Activated naive CD4-positive, alpha-beta T cell treated with anti-CD3 and anti-CD28 coated beads, Interleukin-2, amount 10 ng/mL, durations not matched to agents 5 hours and 36 hours (primary cell): ENCODE measurements around the gene DPP3. TPM values are rescaled to one million over a fixed set of nuclear protein-coding genes. Genes with fewer than 3 reads are reported as not detected.

Experiments
- total RNA-seq, 2 experiments: library from RNA; stranded (reverse); gene quantifications; one replicate each; pipeline ENCODE4 v1.2.3, GENCODE V29; 2021

Gene DPP3, protein sequence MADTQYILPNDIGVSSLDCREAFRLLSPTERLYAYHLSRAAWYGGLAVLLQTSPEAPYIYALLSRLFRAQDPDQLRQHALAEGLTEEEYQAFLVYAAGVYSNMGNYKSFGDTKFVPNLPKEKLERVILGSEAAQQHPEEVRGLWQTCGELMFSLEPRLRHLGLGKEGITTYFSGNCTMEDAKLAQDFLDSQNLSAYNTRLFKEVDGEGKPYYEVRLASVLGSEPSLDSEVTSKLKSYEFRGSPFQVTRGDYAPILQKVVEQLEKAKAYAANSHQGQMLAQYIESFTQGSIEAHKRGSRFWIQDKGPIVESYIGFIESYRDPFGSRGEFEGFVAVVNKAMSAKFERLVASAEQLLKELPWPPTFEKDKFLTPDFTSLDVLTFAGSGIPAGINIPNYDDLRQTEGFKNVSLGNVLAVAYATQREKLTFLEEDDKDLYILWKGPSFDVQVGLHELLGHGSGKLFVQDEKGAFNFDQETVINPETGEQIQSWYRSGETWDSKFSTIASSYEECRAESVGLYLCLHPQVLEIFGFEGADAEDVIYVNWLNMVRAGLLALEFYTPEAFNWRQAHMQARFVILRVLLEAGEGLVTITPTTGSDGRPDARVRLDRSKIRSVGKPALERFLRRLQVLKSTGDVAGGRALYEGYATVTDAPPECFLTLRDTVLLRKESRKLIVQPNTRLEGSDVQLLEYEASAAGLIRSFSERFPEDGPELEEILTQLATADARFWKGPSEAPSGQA
- total RNA-seq, result 10 to 100 TPM; 61.8 to 62.5 TPM

DNA sequence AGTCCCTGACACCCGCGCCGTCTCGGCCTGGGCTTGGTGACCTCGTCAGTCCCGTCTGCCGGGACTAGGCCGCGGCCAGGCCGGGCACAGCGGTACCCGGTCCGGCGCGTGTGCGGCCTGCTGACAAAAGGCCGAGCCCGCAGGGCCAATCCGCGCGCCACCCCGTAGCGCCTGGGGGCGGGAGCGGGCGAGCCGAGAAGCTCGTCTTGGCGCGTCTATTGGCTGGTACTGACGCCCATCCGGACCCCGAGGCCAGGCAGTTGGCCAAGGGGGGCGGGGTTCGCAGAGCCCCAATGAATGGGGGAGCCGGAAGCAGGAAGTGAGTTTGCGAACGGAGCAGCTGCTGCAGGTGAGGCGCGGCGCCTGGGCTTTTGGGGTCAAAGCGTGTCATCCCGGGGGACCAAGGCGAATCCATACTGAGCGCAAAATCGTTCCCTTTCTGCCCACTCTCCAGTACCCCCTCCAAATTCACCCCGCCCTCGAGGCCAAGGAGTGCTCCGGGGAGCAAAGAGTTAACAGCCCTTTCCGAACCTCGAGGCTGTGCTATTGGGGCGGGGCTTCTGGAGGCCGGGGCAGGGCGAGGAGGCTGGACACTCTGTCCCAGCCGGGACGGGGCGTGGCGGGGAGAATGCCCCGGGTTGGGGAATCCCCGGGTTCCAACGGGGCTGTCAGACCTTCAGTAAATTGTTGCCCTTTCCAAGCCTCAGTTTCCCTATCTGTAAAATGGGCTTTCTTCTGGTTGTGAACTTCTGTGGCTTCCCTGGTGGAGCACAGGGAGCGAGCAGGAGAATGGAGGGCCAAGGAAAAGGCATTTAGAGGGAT lies at the start of gene DPP3:
DPP3 (plus strand) TSS at position 318 of the 822 bp plus-strand sequence. CDS start 1,767 bp downstream, outside the sequence.

DNA sequence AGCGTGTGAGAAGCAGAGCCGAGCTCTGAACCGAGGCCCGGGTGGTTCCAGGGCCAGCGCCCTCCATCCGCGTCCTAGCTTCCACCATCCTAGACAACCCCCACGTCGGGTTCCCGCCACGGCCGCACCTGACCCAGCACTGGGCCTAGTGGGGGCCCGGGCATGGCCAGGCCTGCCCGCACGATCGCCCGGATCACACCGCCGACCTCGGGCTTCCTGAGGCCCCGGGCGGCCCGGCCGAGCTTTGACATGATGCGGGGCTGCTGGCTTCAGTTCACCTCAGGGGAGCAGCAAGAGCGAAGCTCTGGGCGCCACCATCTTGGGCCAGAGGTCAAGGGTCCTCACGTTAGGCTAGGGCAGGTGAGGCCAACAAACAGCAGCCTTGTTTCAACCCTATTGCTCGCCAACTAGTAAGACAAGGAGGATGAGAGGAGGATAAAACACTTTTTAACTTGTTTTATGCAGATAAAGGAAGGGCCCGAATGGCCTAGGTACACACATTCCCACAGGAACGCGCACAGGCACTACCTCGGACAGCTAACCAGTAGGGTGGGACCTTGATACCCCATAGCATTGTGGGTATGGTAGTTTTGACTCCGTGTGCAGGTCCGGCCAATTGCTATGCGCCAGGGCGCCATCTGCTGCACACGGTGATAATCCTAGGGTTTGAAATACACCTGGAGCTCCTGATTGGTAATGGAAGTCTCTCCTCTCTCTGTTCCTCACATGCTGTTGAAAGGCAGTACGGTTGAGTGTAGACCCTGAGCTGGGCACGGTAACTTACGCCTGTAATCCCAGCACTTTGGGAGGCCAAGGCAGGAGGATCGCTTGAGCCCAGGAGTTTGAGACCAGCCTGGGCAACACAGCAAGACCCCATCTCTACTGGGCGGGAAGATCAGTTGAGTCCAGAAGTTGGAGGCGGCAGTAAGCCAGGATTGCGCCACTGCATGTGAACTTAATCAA lies 41.4 kb upstream of the DPP3 start, which contains the start of gene MRPL11:
MRPL11 (minus strand) TSS at position 345 of the 963 bp plus-strand sequence; CDS start at position 251, 94 bp downstream.

GRCh38 chr11:66466225-66467033 lies 13.8 kb upstream of the DPP3 start, which contains the start of gene PELI3:
Gene PELI3 (plus strand): TSS chr11:66466905. CDS start chr11:66468129, 1,224 bp downstream.

DNA sequence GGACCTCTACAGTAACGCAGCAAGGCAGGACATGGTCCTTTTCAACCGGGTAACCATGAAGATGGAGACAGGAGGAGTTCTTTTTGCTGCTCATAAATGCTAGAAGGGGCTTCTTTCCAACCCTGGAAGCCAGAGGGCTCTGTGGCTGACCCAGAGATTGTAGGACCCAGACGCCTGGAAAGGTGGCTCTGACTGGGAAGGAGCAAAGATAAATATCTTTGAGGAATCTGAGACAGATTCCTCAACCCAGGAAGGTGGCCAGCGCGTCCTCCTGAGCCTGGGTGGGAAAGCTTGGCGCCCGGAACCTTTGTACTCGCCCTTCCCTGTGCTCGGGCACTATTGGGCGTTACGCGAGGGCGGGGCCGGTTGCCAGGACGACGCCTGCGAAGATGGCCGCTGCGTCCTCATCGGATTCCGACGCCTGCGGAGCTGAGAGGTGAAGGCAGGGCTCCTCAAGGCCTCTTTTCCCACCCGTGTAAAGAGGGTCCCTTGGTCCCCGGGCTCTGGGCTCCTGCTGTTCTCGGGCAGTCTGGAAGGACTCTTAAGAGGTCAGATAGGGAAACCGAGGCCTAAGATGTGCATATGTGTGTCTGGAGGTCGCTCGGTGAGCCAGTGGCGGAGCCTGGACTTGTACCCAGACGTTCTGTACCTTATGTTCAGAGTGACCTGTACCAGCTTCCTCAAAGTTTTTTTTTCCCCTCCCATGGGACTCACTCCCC lies 30.2 kb downstream of the DPP3 start, which contains the start of gene BBS1:
BBS1 (plus strand) TSS at position 365 of the 719 bp plus-strand sequence; CDS start at position 390, 25 bp downstream.

GRCh38 chr11:66545701-66546367 lies 65.6 kb downstream of the DPP3 start, which contains the start of gene ZDHHC24:
Gene ZDHHC24 (minus strand): TSS chr11:66546048. CDS start chr11:66546003, 45 bp downstream.

DNA sequence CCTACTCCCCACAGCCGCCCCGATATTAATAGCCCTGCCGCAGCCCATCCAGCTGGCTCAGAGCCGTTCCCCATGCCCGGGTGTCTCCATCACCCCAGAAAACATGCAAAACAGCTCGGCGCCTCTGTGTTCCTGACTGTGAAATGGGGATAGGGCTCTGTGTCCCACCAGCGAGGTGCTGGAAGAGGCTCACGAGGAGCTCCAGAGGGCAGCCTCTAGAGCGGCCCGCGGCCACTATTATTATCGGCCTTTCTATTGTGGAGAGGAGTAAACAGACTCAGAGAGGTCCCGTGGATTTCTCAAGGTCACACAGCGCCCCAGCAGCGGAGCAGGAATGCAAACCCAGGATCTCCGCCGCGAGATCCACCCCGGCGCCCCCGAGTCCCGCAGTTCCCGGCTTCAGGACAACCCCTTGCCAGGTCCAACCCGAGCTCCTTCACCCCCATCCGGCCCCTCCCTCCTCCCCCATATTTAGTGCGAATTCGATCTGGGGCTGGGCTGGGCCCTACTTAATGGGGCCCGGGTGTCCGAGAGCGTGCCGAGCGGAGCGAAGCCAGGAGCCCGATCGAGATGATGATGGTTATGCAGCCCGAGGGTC lies 66.2 kb downstream of the DPP3 start, which contains the start of gene ACTN3:
ACTN3 (plus strand) TSS at position 536 of the 598 bp plus-strand sequence; CDS start at position 571, 35 bp downstream.

Other genes with a start within 250 kb of the DPP3 start
- 10 to 100 TPM; 30.9 to 39.3 TPM for gene KLC2, start 222.7 kb upstream of the DPP3 start, total RNA-seq
- gene RAB1B, start 211.8 kb upstream of the DPP3 start, total RNA-seq, result 100 to 1,000 TPM; 124 TPM
- gene CNIH2, start 202.3 kb upstream of the DPP3 start, total RNA-seq, result 1 to 10 TPM; 2.6 TPM
- gene YIF1A, start 191.3 kb upstream of the DPP3 start, total RNA-seq, result 10 to 100 TPM; 42.0 to 45.3 TPM
- not detected for gene TMEM151A, start 188.5 kb upstream of the DPP3 start, total RNA-seq
- 1 to 10 TPM; 9.0 to 9.1 TPM for gene CD248, start 163.4 kb upstream of the DPP3 start, total RNA-seq
- 1 to 10 TPM; 3.6 to 4.3 TPM for gene RIN1, start 144.0 kb upstream of the DPP3 start, total RNA-seq
- gene BRMS1, start 135.3 kb upstream of the DPP3 start, total RNA-seq, result 10 to 100 TPM; 42.9 to 48.0 TPM
- 1 to 10 TPM; 9.4 to 9.8 TPM for gene B4GAT1, start 132.8 kb upstream of the DPP3 start, total RNA-seq
- gene SLC29A2, start 108.7 kb upstream of the DPP3 start, total RNA-seq, result 10 to 100 TPM; 16.0 to 16.2 TPM
- under 1 TPM in 1 of 2 experiments, not detected in 1; 0.05 TPM for gene NPAS4, start 59.4 kb upstream of the DPP3 start, total RNA-seq
- gene MRPL11, start 41.6 kb upstream of the DPP3 start, total RNA-seq, result 10 to 100 TPM; 53.0 to 57.4 TPM
- gene PELI3, start 13.5 kb upstream of the DPP3 start, total RNA-seq, result 1 to 10 TPM; 7.5 to 9.5 TPM
- gene BBS1, start 30.2 kb downstream of the DPP3 start, total RNA-seq, result 10 to 100 TPM; 14.8 to 16.2 TPM
- gene ZDHHC24, start 65.6 kb downstream of the DPP3 start, total RNA-seq, result 10 to 100 TPM; 17.0 to 18.0 TPM
- under 1 TPM in 1 of 2 experiments, not detected in 1; 0.05 TPM for gene ACTN3, start 66.5 kb downstream of the DPP3 start, total RNA-seq
- 1 to 10 TPM; 4.4 to 4.5 TPM for gene CTSF, start 88.2 kb downstream of the DPP3 start, total RNA-seq
- gene CCDC87, start 112.6 kb downstream of the DPP3 start, total RNA-seq, result under 1 TPM in 1 of 2 experiments, not detected in 1; 0.07 TPM
- 10 to 100 TPM; 36.7 to 40.0 TPM for gene CCS, start 112.8 kb downstream of the DPP3 start, total RNA-seq
- gene RBM14, start 136.2 kb downstream of the DPP3 start, total RNA-seq, result 100 to 1,000 TPM; 112 to 125 TPM
- 100 to 1,000 TPM; 123 to 132 TPM for gene RBM4, start 158.3 kb downstream of the DPP3 start, total RNA-seq
- 10 to 100 TPM; 17.4 to 20.0 TPM for gene RBM4B, start 197.5 kb downstream of the DPP3 start, total RNA-seq
- under 1 TPM; 0.05 to 0.08 TPM for gene SPTBN2, start 248.8 kb downstream of the DPP3 start, total RNA-seq